ENCODE data around the gene BCAS3.
A peak's percentile ranks its signal among the peaks of the same experiment; 100 is the strongest.
"Not testable (repeated sequence)": the region's sequence is repeated elsewhere in the genome, so short reads cannot be mapped to it uniquely, and the experiment has no call there.

The BCAS3 gene

DNA sequence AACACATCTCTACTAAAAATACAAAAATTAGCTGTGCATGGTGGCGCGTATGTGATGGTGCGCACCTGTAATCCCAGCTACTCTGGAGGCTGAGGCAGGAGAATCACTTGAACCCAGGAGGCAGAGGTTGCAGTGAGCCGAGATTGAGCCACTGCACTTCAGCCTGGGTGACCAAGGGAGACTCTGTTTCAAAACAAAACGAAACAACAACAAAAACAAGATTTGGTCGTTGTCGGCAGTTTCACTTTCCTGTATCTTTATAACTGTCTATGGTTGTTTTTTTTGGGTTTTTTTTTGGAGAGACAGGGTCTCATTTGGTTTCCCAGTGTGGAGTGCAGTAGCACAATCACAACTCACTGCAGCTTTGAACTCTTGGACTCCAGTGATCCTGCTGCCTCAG, 8.9 kb upstream of the BCAS3 start:
- H3K36me3 ChIP-seq (ENCODE audit: control insufficient read depth in 4 of 4, insufficient read depth in 4 of 4, low read length in 3 of 4): peaks cover 3 to 14% (median 6%) of the 10 kb centered on the region in 4 experiments
- H3K4me3 ChIP-seq (ENCODE audit: control insufficient read depth in 1 of 7, extremely low read depth in 1 of 7, insufficient read depth in 4 of 7, low read depth in 2 of 7, low read length in 6 of 7); H3K9me3 ChIP-seq (ENCODE audit: control extremely low read depth in 1 of 5, control insufficient read depth in 4 of 5, insufficient read depth in 2 of 5, low read depth in 1 of 5, low read length in 4 of 5); H3K27ac ChIP-seq (ENCODE audit: insufficient read depth in 1 of 2, low read depth in 1 of 2, low read length in 2 of 2, poor library complexity in 1 of 2, severe bottlenecking in 2 of 2); CTCF ChIA-PET; DNase-seq; H3K4me1 ChIP-seq (ENCODE audit: control extremely low read depth in 1 of 4, control insufficient read depth in 4 of 4, insufficient read depth in 4 of 4, low read length in 3 of 4); H3K27me3 ChIP-seq (replicated peaks in 2 of 5; ENCODE audit: control insufficient read depth in 4 of 5, insufficient read depth in 5 of 5, low read length in 4 of 5): not testable (repeated sequence)
- 95% methylated on average over 7 of the region's 7 CpGs for WGBS (ENCODE audit: insufficient coverage)
- POLR2A ChIA-PET: interaction anchor here (0.6 to 0.7 kb wide), 2 partner anchors 16 to 67 kb away, joined by 3 read pairs; no protein-coding TSS in a partner anchor

DNA sequence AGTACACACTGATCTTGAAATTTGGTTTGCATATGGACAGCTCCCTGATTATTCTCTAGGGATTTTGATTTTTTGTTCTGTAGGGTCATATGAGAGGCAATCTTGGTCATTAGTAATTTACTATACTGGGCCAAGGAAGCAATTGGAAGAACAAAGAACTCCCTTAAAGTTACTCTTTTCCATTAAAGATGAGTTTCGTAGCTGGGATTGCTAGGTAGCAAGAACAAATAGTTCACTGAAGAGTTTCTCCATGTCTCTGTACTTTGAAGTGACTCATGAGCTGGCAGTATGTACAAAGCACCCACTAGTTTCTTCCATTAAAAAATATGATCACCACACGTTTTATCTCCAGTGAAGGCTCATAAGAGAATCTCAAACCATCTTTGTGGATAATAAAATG, 6.2 kb upstream of the BCAS3 start:
- Histone ChIP-seq H3K9me3 (ENCODE audit: control extremely low read depth in 1 of 5, control insufficient read depth in 4 of 5, insufficient read depth in 2 of 5, low read depth in 1 of 5, low read length in 4 of 5) (no peaks in the 10 kb centered on the region), H3K4me1 (ENCODE audit: control extremely low read depth in 1 of 4, control insufficient read depth in 4 of 4, insufficient read depth in 4 of 4, low read length in 3 of 4) (peaks cover 0 to under 1% (median 0%) of the 10 kb centered on the region in 4 experiments), H3K36me3 (ENCODE audit: control insufficient read depth in 4 of 4, insufficient read depth in 4 of 4, low read length in 3 of 4) (peaks cover 0 to 3% (median under 1%) of the 10 kb centered on the region in 4 experiments), H3K4me3 (ENCODE audit: control insufficient read depth in 1 of 7, extremely low read depth in 1 of 7, insufficient read depth in 4 of 7, low read depth in 2 of 7, low read length in 6 of 7) (no peak overlapping the region), H3K27ac (ENCODE audit: insufficient read depth in 1 of 2, low read depth in 1 of 2, low read length in 2 of 2, poor library complexity in 1 of 2, severe bottlenecking in 2 of 2) (no peak overlapping the region), H3K27me3 (replicated peaks in 2 of 5; ENCODE audit: control insufficient read depth in 4 of 5, insufficient read depth in 5 of 5, low read length in 4 of 5) (no peaks in the 10 kb centered on the region)
- CTCF ChIA-PET: interaction anchor here (1.1 kb wide), 1 partner anchor 34 kb away, joined by 3 read pairs; no protein-coding TSS in a partner anchor
- WGBS (ENCODE audit: insufficient coverage): 100% methylated on average over 1 of the region's 2 CpGs
- no peak for DNase-seq
- POLR2A ChIA-PET: no interaction called here

DNA sequence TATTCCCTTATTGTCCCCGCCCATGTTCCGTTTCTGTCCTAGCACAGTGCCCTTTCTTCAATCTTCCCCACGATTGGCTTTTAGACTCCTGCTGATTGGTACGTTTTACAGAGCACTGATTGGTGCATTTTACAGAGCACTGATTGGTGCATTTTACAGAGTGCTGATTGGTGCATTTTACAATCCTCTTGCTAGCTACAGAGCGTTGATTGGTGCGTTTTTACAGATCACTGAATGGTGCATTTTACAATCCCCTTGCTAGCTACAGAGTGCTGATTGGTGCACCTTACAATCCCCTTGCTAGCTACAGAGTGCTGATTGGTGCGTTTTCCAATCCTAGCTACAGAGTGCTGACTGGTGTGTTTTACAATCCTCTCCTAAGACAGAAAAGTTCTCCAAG, 3.0 kb upstream of the BCAS3 start:
- H3K4me1 ChIP-seq (ENCODE audit: control extremely low read depth in 1 of 4, control insufficient read depth in 4 of 4, insufficient read depth in 4 of 4, low read length in 3 of 4): peaks cover 6 to 10% (median 7%) of the 10 kb centered on the region in 4 experiments
- POLR2A ChIA-PET: interaction anchor here (0.8 kb wide), 1 partner anchor 75 kb away, joined by 3 read pairs; the partner anchor contains the start of gene PPM1D
- H3K27ac ChIP-seq (ENCODE audit: insufficient read depth in 1 of 2, low read depth in 1 of 2, low read length in 2 of 2, poor library complexity in 1 of 2, severe bottlenecking in 2 of 2); H3K4me3 ChIP-seq (ENCODE audit: control insufficient read depth in 1 of 7, extremely low read depth in 1 of 7, insufficient read depth in 4 of 7, low read depth in 2 of 7, low read length in 6 of 7); H3K27me3 ChIP-seq (replicated peaks in 2 of 5; ENCODE audit: control insufficient read depth in 4 of 5, insufficient read depth in 5 of 5, low read length in 4 of 5); H3K9me3 ChIP-seq (ENCODE audit: control extremely low read depth in 1 of 5, control insufficient read depth in 4 of 5, insufficient read depth in 2 of 5, low read depth in 1 of 5, low read length in 4 of 5); H3K36me3 ChIP-seq (ENCODE audit: control insufficient read depth in 4 of 4, insufficient read depth in 4 of 4, low read length in 3 of 4); CTCF ChIA-PET: not testable (repeated sequence)
- peak in 2 of 3 donors; percentile 16 to 22 for DNase-seq
- WGBS (ENCODE audit: insufficient coverage): 92% methylated on average over 7 of the region's 7 CpGs

DNA sequence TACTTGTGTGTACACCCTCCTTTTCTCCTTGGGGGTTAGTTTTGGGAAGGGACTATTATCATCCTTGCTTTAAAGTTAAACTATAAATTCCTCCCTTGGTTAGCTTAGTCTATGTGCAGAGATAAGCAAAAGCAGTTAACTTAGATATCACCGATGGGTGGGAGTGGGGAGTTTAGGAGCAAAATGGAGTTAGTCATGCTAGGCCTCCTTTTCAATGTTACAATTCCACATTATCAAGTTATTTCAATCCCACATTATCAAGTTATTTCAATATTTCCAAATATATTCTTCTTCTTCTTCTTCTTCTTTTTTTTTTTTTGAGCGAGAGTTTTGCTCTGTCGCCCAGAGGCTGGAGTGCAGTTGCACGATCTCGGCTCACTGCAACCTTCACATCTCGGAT, 1.7 kb upstream of the BCAS3 start:
- no peaks in the 10 kb centered on the region for H3K27me3 ChIP-seq (replicated peaks in 2 of 5; ENCODE audit: control insufficient read depth in 4 of 5, insufficient read depth in 5 of 5, low read length in 4 of 5)
- ChIA-PET CTCF (interaction anchor here (0.9 to 1.0 kb wide), 2 partner anchors 7 to 530 kb away, joined by 3 to 4 read pairs; no protein-coding TSS in a partner anchor), POLR2A (no interaction called here)
- peak overlapping the region in 1 of 2 experiments; percentile 84 for H3K27ac ChIP-seq (ENCODE audit: insufficient read depth in 1 of 2, low read depth in 1 of 2, low read length in 2 of 2, poor library complexity in 1 of 2, severe bottlenecking in 2 of 2)
- WGBS (ENCODE audit: insufficient coverage): 96% methylated on average over 5 of the region's 6 CpGs
- H3K4me3 ChIP-seq (ENCODE audit: control insufficient read depth in 1 of 7, extremely low read depth in 1 of 7, insufficient read depth in 4 of 7, low read depth in 2 of 7, low read length in 6 of 7): no peak overlapping the region
- peaks cover 6 to 10% (median 7%) of the 10 kb centered on the region in 4 experiments for H3K4me1 ChIP-seq (ENCODE audit: control extremely low read depth in 1 of 4, control insufficient read depth in 4 of 4, insufficient read depth in 4 of 4, low read length in 3 of 4)
- no peaks in the 10 kb centered on the region for H3K36me3 ChIP-seq (ENCODE audit: control insufficient read depth in 4 of 4, insufficient read depth in 4 of 4, low read length in 3 of 4)
- no peaks in the 10 kb centered on the region for H3K9me3 ChIP-seq (ENCODE audit: control extremely low read depth in 1 of 5, control insufficient read depth in 4 of 5, insufficient read depth in 2 of 5, low read depth in 1 of 5, low read length in 4 of 5)
- no peak for DNase-seq

DNA sequence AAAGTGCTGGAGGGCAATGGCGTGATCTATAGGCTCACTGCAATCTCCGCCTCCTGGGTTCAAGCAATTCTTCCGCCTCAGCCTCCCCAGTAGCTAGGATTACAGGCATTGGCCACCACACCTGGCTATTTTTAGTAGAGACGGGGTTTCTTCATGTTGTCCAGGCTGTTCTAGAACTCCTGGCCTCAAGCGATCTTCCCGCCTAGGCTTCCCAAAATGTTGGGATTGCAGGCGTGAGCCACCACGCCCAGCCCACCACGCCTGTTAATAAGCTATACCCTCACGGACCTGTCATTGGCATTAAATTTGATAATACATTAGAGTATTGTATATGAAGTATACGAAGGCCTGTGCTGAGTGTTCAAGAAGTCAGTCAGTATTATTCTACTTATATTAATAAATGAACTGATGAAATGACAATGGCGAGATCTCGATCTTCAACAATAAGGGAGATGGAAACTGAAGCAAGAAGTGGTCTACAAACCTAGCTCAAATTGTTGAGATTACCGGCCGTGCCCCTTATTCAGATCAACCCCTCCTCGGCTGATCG, 818 bp upstream of the BCAS3 start:
- POLR2A ChIA-PET: interaction anchor here (0.6 kb wide), 1 partner anchor 1039 kb away, joined by 3 read pairs; no protein-coding TSS in a partner anchor
- H3K9me3 ChIP-seq (ENCODE audit: control extremely low read depth in 1 of 5, control insufficient read depth in 4 of 5, insufficient read depth in 2 of 5, low read depth in 1 of 5, low read length in 4 of 5): no peaks in the 10 kb centered on the region
- peak overlapping the region; percentile 81 to 90 (median 87) for H3K4me3 ChIP-seq (ENCODE audit: control insufficient read depth in 1 of 7, extremely low read depth in 1 of 7, insufficient read depth in 4 of 7, low read depth in 2 of 7, low read length in 6 of 7)
- 24% methylated on average over 9 of the region's 17 CpGs for WGBS (ENCODE audit: insufficient coverage)
- no peaks in the 10 kb centered on the region for H3K27me3 ChIP-seq (replicated peaks in 2 of 5; ENCODE audit: control insufficient read depth in 4 of 5, insufficient read depth in 5 of 5, low read length in 4 of 5)
- H3K36me3 ChIP-seq (ENCODE audit: control insufficient read depth in 4 of 4, insufficient read depth in 4 of 4, low read length in 3 of 4): no peaks in the 10 kb centered on the region
- H3K27ac ChIP-seq (ENCODE audit: insufficient read depth in 1 of 2, low read depth in 1 of 2, low read length in 2 of 2, poor library complexity in 1 of 2, severe bottlenecking in 2 of 2): peak overlapping the region; percentile 78 to 84
- H3K4me1 ChIP-seq (ENCODE audit: control extremely low read depth in 1 of 4, control insufficient read depth in 4 of 4, insufficient read depth in 4 of 4, low read length in 3 of 4): peaks cover 6 to 10% (median 7%) of the 10 kb centered on the region in 4 experiments
- CTCF ChIA-PET: no interaction called here
- DNase-seq: peak in 1 of 3 donors; percentile 2

DNA sequence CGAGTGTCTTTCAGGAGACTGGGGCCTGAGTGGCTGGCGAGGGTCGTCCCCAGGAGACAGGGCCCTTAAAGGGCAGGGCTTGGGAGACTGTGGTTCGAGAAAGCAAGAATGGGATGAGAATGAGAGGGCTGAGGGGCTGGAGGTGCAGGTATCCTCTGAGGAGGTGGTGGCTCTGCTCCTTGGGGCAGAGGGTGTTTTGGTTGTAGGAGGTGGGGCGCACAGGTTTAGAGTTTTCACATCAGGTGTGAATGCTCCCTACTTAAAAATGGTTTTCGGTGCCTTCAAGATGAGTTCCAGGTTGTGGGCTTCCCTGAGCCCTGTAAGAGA, 430 bp downstream of the BCAS3 start:
- Histone ChIP-seq H3K36me3 (ENCODE audit: control insufficient read depth in 4 of 4, insufficient read depth in 4 of 4, low read length in 3 of 4) (peaks cover 0 to 5% (median 0%) of the 10 kb centered on the region in 4 experiments), H3K9me3 (ENCODE audit: control extremely low read depth in 1 of 5, control insufficient read depth in 4 of 5, insufficient read depth in 2 of 5, low read depth in 1 of 5, low read length in 4 of 5) (no peaks in the 10 kb centered on the region), H3K4me1 (ENCODE audit: control extremely low read depth in 1 of 4, control insufficient read depth in 4 of 4, insufficient read depth in 4 of 4, low read length in 3 of 4) (peaks cover 6 to 10% (median 7%) of the 10 kb centered on the region in 4 experiments), H3K27me3 (replicated peaks in 2 of 5; ENCODE audit: control insufficient read depth in 4 of 5, insufficient read depth in 5 of 5, low read length in 4 of 5) (no peaks in the 10 kb centered on the region), H3K4me3 (ENCODE audit: control insufficient read depth in 1 of 7, extremely low read depth in 1 of 7, insufficient read depth in 4 of 7, low read depth in 2 of 7, low read length in 6 of 7) (peak overlapping the region; percentile 81 to 90 (median 87)), H3K27ac (ENCODE audit: insufficient read depth in 1 of 2, low read depth in 1 of 2, low read length in 2 of 2, poor library complexity in 1 of 2, severe bottlenecking in 2 of 2) (peak overlapping the region; percentile 78 to 84)
- ChIA-PET CTCF (no interaction called here), POLR2A (no interaction called here)
- DNase-seq: no peak
- 7% methylated on average over 4 of the region's 6 CpGs for WGBS (ENCODE audit: insufficient coverage)

DNA sequence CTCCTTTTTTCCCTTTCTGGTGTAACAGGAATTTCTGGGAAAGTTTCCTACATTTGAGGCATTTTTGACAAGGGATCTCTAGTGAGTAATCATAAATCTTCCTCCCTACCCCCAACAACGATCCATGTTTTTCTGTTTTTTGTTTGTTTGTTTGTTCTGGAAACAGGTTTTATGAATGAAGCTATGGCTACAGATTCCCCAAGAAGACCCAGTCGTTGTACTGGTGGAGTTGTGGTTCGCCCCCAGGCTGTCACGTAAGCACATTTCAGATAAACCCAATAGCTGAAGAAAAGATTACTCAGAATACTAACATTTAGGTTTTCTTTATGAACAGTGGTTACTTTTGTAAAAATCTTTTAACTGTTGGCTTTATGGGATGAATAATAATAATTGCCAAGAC, 1.6 kb downstream of the BCAS3 start:
- Histone ChIP-seq H3K9me3 (ENCODE audit: control extremely low read depth in 1 of 5, control insufficient read depth in 4 of 5, insufficient read depth in 2 of 5, low read depth in 1 of 5, low read length in 4 of 5) (no peaks in the 10 kb centered on the region), H3K4me1 (ENCODE audit: control extremely low read depth in 1 of 4, control insufficient read depth in 4 of 4, insufficient read depth in 4 of 4, low read length in 3 of 4) (peaks cover 6 to 10% (median 7%) of the 10 kb centered on the region in 4 experiments), H3K36me3 (ENCODE audit: control insufficient read depth in 4 of 4, insufficient read depth in 4 of 4, low read length in 3 of 4) (peaks cover 4 to 5% (median 4%) of the 10 kb centered on the region in 4 experiments), H3K27me3 (replicated peaks in 2 of 5; ENCODE audit: control insufficient read depth in 4 of 5, insufficient read depth in 5 of 5, low read length in 4 of 5) (no peaks in the 10 kb centered on the region), H3K27ac (ENCODE audit: insufficient read depth in 1 of 2, low read depth in 1 of 2, low read length in 2 of 2, poor library complexity in 1 of 2, severe bottlenecking in 2 of 2) (no peak overlapping the region), H3K4me3 (ENCODE audit: control insufficient read depth in 1 of 7, extremely low read depth in 1 of 7, insufficient read depth in 4 of 7, low read depth in 2 of 7, low read length in 6 of 7) (no peak overlapping the region)
- DNase-seq: peak in 1 of 3 donors; percentile 13
- ChIA-PET POLR2A (no interaction called here), CTCF (no interaction called here)
- no CpG with 5 or more reads among the region's 4 CpGs for WGBS (ENCODE audit: insufficient coverage)

Data from common myeloid progenitor, CD34-positive (primary cell).